GM23338 (cell line): ENCODE data around the gene IGSF8.

Experiments used
- CREB1 ChIP-seq: fragments of 250-450 bp; sonication (Bioruptor Pico); IDR thresholded peaks from 2 replicates; pipeline ENCODE4 v1.5.0; 2020; ENCODE audit warnings: low read depth, mild to moderate bottlenecking, moderate library complexity
- CTCF ChIP-seq, 2 experiments: fragments of 200-600 bp in 1 of 2; sonication (generic) in 1 of 2; conservative IDR thresholded peaks; 2 replicates each; pipeline versions ENCODE4 v1.5.1 to v1.6.1; 2016 to 2017; ENCODE audit warnings: antibody characterized with exemption in 2 of 2, low read depth in 2 of 2, mild to moderate bottlenecking in 2 of 2, moderate library complexity in 1 of 2
- EZH2 ChIP-seq: fragments of 200-600 bp; sonication (generic); IDR thresholded peaks from one replicate; pipeline ENCODE4 v1.8.0; 2017; ENCODE audit warnings: antibody characterized with exemption, mild to moderate bottlenecking, low read depth; ENCODE audit not compliant: unreplicated experiment
- EZH2phosphoT487 ChIP-seq: fragments of 200-600 bp; sonication (generic); IDR thresholded peaks from one replicate; pipeline ENCODE4 v1.8.1; 2018; ENCODE audit warnings: antibody characterized with exemption; ENCODE audit not compliant: unreplicated experiment
- NANOG ChIP-seq: IDR thresholded peaks from 2 replicates; pipeline ENCODE4 v1.6.1; 2016; ENCODE audit warnings: antibody characterized with exemption, borderline replicate concordance
- POLR2AphosphoS5 ChIP-seq: IDR thresholded peaks from 2 replicates; pipeline ENCODE4 v1.6.1; 2016; ENCODE audit warnings: antibody characterized with exemption, low read depth
- REST ChIP-seq: IDR thresholded peaks from one replicate; pipeline ENCODE4 v1.6.1; 2018; ENCODE audit warnings: antibody characterized with exemption; ENCODE audit not compliant: unreplicated experiment
- ZNF114 ChIP-seq: fragments of 250-450 bp; sonication (Bioruptor Pico); IDR thresholded peaks from 2 replicates; pipeline ENCODE4 v1.5.0; 2020; ENCODE audit warnings: mild to moderate bottlenecking, moderate library complexity
- ZNF331 ChIP-seq: fragments of 250-450 bp; sonication (Bioruptor Pico); IDR thresholded peaks from 2 replicates; pipeline ENCODE4 v1.5.0; 2020; ENCODE audit warnings: low read depth, mild to moderate bottlenecking, moderate library complexity
- ZNF462 ChIP-seq: fragments of 250-450 bp; sonication (Bioruptor Pico); IDR thresholded peaks from 2 replicates; pipeline ENCODE4 v1.5.0; 2020; ENCODE audit warnings: mild to moderate bottlenecking, moderate library complexity

- TF ChIP-seq EZH2 (no peak), CTCF (conservative IDR thresholded peaks at IDR 0.05; ENCODE audit: low read depth in 2 of 2) (no peak), REST (no peak), EZH2phosphoT487 (no peak), POLR2AphosphoS5 (no peak), ZNF114 (no peak), CREB1 (CRISPR knock-in tag) (no peak), NANOG (no peak), ZNF462 (CRISPR knock-in tag) (no peak), ZNF331 (CRISPR knock-in tag) (no peak)
These were observed 3.6 kb downstream of the IGSF8 start for GRCh38 chr1:160094806-160095205.
